ENCODE data around the gene TSACC.

The TSACC gene

GRCh38 chr1:156371553-156372264 lies 33.4 kb downstream of the TSACC start:
- peaks cover 50% of the 10 kb centered on the region for H3K27me3 ChIP-seq (ENCODE audit: control insufficient read depth, low read length)
- no peak overlapping the region for H3K4me3 ChIP-seq (ENCODE audit: low read length)
- no peaks in the 10 kb centered on the region for H3K4me1 ChIP-seq (ENCODE audit: control insufficient read depth, low read length)
- H3K36me3 ChIP-seq (ENCODE audit: control insufficient read depth, low read length): no peaks in the 10 kb centered on the region
- no peaks in the 10 kb centered on the region for H4K20me1 ChIP-seq (ENCODE audit: control insufficient read depth, insufficient read depth, low read depth, low read length)
- TF ChIP-seq CTCF (IDR thresholded peaks at IDR 0.05; ENCODE audit: low read depth, low read length, poor library complexity, severe bottlenecking) (no peak), EZH2phosphoT487 (IDR thresholded peaks at IDR 0.05; ENCODE audit: borderline replicate concordance, low read length) (no peak)
- H3K79me2 ChIP-seq (ENCODE audit: control insufficient read depth, low read length): no peaks in the 10 kb centered on the region
- H3K9me3 ChIP-seq (ENCODE audit: control insufficient read depth, insufficient read depth, low read length): no peaks in the 10 kb centered on the region
- H3K4me2 ChIP-seq (ENCODE audit: low read length): no peak overlapping the region
- H3K27ac ChIP-seq (ENCODE audit: low read depth, low read length): no peak overlapping the region
- H3K9me2 ChIP-seq (replicated peaks; ENCODE audit: control insufficient read depth, low read length): no peaks in the 10 kb centered on the region
- H3F3A ChIP-seq (ENCODE audit: control insufficient read depth, insufficient read depth): no peaks in the 10 kb centered on the region

GRCh38 chr1:156372265-156372586 lies 33.9 kb downstream of the TSACC start:
- Histone ChIP-seq H3K27me3 (ENCODE audit: control insufficient read depth, low read length) (peaks cover 49% of the 10 kb centered on the region), H4K20me1 (ENCODE audit: control insufficient read depth, insufficient read depth, low read depth, low read length) (no peaks in the 10 kb centered on the region), H3K4me3 (ENCODE audit: low read length) (no peak overlapping the region), H3K9me2 (replicated peaks; ENCODE audit: control insufficient read depth, low read length) (no peaks in the 10 kb centered on the region), H3K4me1 (ENCODE audit: control insufficient read depth, low read length) (no peaks in the 10 kb centered on the region), H3K4me2 (ENCODE audit: low read length) (no peak overlapping the region), H3K79me2 (ENCODE audit: control insufficient read depth, low read length) (no peaks in the 10 kb centered on the region), H3K9me3 (ENCODE audit: control insufficient read depth, insufficient read depth, low read length) (no peaks in the 10 kb centered on the region), H3K27ac (ENCODE audit: low read depth, low read length) (no peak overlapping the region), H3F3A (ENCODE audit: control insufficient read depth, insufficient read depth) (no peaks in the 10 kb centered on the region), H3K36me3 (ENCODE audit: control insufficient read depth, low read length) (no peaks in the 10 kb centered on the region)
- TF ChIP-seq CTCF (IDR thresholded peaks at IDR 0.05; ENCODE audit: low read depth, low read length, poor library complexity, severe bottlenecking) (no peak), EZH2phosphoT487 (IDR thresholded peaks at IDR 0.05; ENCODE audit: borderline replicate concordance, low read length) (no peak)

- H3K9me3 ChIP-seq (ENCODE audit: control insufficient read depth, insufficient read depth, low read length): no peaks in the 10 kb centered on the region
- no peaks in the 10 kb centered on the region for H3K4me1 ChIP-seq (ENCODE audit: control insufficient read depth, low read length)
- H3K27ac ChIP-seq (ENCODE audit: low read depth, low read length): no peak overlapping the region
- no peaks in the 10 kb centered on the region for H3F3A ChIP-seq (ENCODE audit: control insufficient read depth, insufficient read depth)
- H3K36me3 ChIP-seq (ENCODE audit: control insufficient read depth, low read length): no peaks in the 10 kb centered on the region
- no peaks in the 10 kb centered on the region for H3K79me2 ChIP-seq (ENCODE audit: control insufficient read depth, low read length)
- peaks cover 43% of the 10 kb centered on the region for H3K27me3 ChIP-seq (ENCODE audit: control insufficient read depth, low read length)
- TF ChIP-seq CTCF (IDR thresholded peaks at IDR 0.05; ENCODE audit: low read depth, low read length, poor library complexity, severe bottlenecking) (no peak), EZH2phosphoT487 (IDR thresholded peaks at IDR 0.05; ENCODE audit: borderline replicate concordance, low read length) (no peak)
- H4K20me1 ChIP-seq (ENCODE audit: control insufficient read depth, insufficient read depth, low read depth, low read length): no peaks in the 10 kb centered on the region
- H3K4me2 ChIP-seq (ENCODE audit: low read length): no peak overlapping the region
- no peak overlapping the region for H3K4me3 ChIP-seq (ENCODE audit: low read length)
- H3K9me2 ChIP-seq (replicated peaks; ENCODE audit: control insufficient read depth, low read length): no peaks in the 10 kb centered on the region
These were observed 34.5 kb downstream of the TSACC start for GRCh38 chr1:156372876-156373275.
